NCI-H460 (cell line): ENCODE results near the gene MRPS5. TPM values are rescaled to one million over a fixed set of nuclear protein-coding genes. Genes with fewer than 3 reads are reported as not detected.
"Not testable (repeated sequence)": the region's sequence is repeated elsewhere in the genome, so short reads cannot be mapped to it uniquely, and the experiment has no call there.

Experiments used
- DNase-seq: peaks from one replicate; pipeline ENCODE4 v3.0.0-alpha.2; 2016; ENCODE audit warnings: low read depth; ENCODE audit errors: extremely low read depth
- total RNA-seq: library from RNA; depleted of rRNA; stranded (reverse); fragments of >200 nt; shearing (Covaris generic); gene quantifications from 2 replicates; pipeline ENCODE4 v1.2.3, GENCODE V29; 2014

MRPS5 gene
- total RNA-seq, 1 experiment from 2014 or later, result 119 TPM

GRCh38 chr2:95048825-95049682 lies 72.6 kb downstream of the MRPS5 start:
- DNase-seq, result no peak

- no peak for DNase-seq
These were observed 73.7 kb downstream of the MRPS5 start for GRCh38 chr2:95047629-95048510.

GRCh38 chr2:95046371-95047112 lies 75.1 kb downstream of the MRPS5 start:
- DNase-seq, result no peak

DNA sequence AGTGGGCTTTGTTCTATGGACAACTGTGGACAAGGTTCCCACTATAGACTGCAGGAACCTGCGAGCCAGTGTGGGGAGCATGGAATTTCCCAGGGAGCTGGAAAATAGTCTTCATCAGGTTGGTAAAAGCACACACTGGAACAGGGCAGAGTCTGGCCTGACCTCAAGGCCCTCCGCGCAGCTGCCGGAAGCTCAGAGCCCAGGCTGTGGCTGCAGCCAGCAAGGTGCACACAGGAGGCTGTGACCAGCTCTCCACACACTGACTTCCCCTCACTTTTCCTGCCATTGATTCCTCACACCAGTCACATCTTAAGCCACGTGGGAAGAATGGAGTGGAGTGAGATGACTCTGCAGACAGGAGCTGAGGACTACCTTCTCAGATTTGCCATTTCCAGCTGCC lies 77.0 kb downstream of the MRPS5 start:
- DNase-seq, result no peak

DNA sequence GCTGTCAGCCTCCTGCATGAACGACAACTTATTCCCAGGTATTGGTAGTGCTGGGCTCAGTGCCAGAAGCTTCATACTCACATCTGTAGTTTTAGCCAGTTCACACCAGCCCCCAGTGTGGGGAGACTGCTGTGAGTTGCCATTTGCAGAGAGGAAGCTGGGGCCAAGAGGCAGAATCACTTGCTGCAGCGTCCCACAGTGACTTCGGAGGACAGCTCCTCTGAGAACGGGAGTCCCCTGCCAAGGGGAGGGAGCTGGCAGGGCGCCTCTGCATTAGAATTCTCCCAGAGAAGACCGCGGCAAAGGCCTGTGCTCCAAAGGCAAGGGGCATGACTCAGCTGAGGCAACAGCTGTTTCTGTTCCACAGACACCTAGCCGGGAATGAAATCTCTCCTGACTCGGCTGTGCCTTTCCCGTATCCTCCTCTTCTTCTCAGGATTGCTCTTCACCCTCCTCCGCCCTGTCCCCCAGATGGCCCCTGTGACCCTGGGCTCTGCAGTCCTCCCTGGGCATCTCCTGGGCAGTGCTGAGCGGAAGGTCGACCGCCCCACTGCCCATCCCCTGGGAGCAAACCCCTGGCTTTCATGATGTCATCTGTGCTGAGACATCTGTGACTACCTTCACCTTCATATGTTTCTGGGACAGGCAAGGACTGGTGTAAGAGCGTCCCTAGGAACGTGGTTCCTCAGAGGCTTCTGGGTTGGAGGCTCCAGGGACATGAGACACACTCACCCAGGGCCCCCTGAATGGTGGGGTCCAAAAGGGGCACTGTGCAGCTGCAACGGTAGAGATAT lies 78.1 kb downstream of the MRPS5 start:
- DNase-seq, result no peak

DNA sequence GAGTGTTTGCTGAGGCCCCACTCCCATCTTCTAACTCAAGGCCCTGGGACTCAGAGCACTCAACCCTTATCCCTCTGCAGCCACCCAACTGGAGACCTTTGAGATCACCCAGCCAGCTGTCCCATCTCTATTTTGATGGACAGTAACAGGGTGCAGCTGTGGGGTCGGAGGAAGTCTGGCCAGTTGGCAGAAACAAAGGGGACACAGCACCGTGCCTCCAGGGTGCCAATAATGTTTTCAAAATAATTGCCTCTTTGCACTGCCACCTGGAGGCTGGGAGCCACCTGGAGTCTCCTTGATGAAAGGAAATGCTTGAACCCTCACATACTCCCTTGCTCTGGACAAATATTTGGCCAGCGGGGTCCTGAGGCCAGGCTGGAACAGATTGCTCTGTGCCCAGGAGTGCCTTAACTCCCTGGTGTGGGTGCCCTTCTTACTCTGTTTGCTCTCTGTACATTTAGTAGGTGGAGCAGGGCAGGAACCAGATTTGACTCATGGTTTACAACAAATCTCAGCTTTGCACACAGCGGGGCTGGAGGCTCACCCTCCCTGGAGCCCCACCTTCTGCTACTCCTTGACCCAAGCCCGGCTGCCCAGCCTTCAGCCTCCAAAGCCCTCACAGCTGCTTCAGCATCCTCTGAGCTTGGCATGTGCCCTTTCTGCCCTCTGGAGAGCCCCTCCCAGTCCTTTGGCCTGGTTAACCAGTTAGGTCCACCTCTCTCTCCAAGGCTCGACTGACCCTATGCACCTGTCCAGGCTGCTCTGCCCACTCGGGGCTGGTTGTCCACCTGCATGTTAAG lies 78.9 kb downstream of the MRPS5 start:
- no peak for DNase-seq

GRCh38 chr2:95041824-95042442 lies 79.7 kb downstream of the MRPS5 start:
- DNase-seq, result no peak

DNA sequence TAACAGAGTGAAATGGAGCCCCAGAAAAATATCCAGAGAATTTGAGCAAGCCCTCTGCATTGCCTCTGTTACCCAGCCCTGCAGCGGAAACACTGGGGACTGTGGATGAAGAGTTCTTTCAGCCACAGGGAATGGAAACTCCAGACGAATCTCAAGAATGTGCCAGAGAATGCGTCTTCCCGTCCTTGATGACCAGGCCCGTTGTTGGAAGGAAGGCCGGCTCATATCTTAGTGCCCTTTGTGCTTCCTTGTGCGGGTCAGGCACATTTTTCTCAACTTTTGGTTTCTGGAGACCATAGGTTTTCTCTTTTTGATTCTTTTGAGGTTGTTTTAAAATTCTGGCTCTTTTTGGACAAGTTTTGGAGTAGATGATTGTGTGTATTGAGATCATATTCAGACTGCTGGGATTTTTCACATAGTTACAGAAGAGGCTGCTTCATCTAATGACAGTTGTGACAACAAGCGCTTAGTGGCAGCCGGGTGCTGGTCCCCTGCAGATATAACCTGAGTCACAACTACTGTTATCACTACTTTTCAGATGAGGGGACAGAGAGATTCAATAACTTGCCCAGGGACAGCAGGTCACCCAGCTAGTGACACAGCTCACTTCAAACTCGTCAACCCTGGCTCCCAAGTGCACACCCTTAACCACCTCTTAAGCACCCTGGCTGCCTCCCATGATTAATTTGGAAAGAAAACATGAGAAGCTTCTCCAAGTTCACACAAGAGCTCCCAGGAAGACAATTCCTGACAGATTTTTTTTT lies 80.4 kb downstream of the MRPS5 start:
- DNase-seq, result no peak

DNA sequence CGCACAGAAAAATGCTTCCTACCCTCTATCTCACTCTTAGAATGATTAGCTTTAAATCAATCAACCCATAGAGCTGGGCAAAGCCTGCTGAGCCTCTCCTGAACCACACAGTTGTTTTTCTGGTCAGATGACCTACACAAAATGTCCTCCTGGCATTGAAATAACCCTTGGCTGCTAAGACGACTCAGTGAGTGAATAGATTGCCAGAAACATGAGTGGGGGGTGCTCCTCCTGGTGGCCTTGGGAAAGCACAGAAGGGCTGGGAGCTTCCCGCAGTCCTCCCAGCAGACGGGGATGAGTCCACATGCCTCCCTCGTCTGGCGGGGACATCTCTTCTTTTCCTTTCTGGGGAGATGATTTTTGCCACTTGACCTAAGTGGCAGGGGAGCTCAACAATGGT lies 81.2 kb downstream of the MRPS5 start:
- no peak for DNase-seq

DNA sequence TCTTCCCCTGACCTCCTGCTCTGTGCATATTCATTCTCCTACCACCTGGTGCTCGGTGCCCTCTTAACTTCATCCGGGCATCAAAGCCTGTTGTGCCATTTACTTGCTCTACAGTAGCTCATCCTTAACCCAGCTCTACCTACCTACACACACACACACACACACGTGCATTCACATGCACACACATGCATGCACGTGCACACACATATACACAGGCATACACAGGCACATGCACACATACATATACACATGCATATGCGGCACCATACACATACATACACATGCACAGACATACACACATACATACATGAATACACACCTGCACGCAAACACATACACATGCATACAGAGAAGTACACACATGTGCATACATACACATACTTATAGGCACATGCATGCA lies 81.6 kb downstream of the MRPS5 start:
- no peak for DNase-seq

DNA sequence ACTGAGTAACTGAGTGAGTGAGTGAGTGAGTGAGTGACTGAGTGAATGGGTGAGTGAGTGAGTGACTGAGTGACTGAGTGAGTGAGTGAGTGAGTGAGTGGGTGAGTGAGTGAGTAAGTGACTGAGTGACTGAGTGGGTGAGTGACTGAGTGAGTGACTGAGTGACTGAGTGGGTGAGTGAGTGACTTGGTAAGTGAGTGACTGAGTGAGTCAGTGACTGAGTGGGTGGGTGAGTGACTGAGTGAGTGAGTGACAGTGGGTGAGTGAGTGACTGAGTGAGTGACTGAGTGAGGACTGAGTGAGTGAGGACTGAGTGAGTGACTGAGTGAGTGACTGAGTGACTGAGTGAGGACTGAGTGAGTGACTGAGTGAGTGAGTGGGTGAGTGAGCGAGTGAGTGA lies 82.2 kb downstream of the MRPS5 start:
- no peak for DNase-seq

DNA sequence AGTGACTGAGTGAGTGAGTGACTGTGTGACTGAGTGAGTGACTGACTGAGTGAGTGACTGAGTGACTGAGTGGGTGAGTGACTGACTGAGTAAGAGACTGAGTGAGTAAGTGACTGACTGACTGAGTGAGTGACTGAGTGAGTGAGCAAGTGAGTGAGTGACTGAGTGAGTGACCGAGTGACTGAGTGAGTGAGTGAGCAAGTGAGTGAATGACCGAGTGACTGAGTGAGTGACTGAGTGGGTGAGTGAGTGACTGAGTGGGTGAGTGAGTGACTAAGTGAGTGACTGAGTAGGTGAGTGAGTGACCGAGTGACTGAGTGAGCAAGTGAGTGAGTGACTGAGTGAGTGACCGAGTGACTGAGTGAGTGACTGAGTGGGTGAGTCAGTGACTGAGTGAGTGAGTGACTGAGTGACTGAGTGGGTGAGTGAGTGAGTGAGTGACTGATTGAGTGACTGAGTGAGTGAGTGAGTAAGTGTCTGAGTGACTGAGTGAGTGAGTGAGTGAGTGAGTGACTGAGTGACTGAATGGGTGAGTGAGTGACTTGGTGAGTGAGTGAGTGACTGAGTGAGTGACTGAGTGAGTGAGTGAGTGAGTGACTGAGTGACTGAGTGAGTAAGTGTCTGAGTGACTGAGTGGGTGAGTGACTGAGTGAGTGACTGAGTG lies 82.8 kb downstream of the MRPS5 start:
- DNase-seq, result no peak

DNA sequence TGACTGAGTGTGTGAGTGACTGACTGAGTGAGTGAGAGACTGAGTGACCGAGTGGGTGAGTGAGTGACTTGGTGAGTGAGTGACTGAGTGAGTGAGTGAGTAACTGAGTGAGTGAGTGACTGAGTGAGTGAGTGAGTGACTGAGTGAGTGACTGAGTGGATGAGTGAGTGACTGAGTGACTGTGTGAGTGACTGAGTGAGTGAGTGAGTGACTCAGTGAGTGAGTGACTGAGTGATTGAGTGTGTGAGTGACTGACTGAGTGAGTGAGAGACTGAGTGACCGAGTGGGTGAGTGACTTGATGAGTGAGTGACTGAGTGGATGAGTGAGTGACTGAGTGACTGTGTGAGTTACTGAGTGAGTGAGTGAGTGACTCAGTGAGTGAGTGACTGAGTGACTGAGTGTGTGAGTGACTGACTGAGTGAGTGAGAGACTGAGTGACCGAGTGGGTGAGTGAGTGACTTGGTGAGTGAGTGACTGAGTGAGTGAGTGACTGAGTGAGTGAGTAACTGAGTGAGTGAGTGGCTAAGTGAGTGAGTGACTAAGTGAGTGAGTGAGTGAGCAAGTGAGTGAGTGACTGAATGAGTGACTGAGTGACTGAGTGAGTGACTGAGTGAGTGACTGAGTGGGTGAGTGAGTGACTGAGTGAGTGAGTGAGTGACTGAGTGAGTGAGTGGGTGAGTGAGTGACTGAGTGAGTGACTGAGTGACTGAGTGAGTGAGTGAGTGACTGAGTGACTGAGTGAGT lies 83.6 kb downstream of the MRPS5 start:
- not testable (repeated sequence) for DNase-seq

DNA sequence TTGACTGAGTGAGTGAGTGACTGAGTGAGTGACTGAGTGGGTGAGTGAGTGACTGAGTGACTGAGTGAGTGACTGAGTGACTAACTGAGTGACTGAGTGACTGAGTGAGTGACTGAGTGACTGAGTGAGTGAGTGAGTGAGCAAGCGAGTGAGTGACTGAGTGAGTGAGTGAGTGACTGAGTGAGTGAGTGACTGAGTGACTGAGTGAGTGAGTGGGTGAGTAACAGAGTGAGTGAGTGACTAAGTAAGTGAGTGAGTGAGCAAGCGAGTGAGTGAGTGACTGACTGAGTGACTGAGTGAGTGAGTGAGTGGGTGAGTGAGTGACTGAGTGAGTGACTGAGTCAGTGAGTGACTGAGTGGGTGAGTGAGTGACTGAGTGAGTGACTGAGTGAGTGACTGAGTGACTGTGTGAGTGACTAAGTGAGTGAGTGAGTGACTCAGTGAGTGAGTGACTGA lies 84.2 kb downstream of the MRPS5 start:
- DNase-seq, result no peak

DNA sequence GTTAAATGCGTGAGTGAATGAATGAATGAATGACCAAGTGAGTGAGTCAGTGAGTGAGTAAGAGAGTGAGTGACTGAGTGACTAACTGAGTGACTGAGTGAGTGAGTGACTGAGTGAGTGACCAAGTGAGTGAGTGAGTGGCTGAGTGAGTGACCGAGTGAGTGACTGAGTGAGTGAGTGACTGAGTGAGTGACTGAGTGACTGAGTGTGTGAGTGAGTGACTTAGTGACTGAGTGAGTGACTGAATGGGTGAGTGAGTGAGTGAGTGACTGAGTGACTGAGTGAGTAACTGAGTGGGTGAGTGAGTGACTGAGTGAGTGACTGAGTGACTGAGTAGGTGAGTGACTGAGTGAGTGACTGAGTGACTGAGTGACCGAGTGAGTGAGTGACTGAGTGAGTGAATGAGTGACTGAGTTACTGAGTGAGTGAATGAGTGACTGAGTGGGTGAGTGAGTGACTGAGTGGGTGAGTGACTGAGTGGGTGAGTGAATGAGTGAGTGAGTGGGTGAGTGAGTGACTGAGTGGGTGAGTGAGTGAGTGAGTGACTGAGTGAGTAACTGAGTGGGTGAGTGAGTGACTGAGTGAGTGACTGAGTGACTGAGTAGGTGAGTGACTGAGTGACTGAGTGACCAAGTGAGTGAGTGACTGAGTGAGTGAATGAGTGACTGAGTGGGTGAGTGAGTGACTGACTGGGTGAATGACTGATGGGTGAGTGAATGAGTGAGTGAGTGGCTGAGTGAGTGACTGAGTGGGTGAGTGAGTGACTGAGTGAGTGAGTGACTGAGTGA lies 84.8 kb downstream of the MRPS5 start:
- DNase-seq, result no peak
